CD4-positive, alpha-beta T cell treated with Interleukin-15 for 4 hours (primary cell): ENCODE measurements around the gene TAF15.

ENCODE experiments used
- DNase-seq: peaks from one replicate; pipeline ENCODE4 v3.0.0-alpha.2; 2020; ENCODE audit warnings: low spot score

The TAF15 gene

DNA sequence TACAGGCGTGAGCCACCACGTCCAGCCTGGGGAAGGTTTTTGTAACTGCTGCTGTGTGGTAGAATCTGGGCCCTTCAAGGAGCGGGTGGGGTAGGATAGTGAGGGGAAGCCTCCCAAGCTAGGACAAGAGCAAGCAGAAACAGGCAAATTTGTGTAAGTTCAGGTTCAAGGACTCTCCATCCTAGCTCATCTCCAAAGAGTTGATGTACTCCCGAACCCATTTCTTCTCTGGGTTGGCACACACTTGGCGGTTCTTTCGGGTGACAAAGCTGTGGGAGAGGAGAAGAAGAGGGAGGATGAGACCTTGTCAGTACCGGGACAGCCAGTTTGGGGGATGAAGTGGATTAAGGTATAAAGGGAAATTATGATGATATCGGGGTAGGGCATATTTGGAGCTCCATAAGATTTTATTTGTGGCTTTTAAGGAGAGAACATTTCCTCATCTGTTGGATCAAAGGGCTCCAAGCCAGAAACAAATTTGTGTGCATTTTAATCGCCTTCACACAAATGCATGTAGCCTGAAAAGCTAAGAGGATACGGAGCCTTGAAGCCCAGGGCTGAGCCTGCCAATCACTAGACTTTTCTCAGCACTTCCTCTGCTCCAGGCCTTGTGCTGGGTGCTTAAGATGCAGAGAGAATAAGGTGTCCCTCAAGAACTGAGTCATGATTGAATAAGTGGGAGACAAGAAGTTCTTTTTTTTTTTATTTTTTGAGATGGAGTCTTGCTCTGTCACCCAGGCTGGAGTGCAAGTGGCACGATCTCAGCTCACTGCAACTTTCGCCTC is 63.1 kb downstream of the TAF15 start:
- DNase-seq = no peak

DNA sequence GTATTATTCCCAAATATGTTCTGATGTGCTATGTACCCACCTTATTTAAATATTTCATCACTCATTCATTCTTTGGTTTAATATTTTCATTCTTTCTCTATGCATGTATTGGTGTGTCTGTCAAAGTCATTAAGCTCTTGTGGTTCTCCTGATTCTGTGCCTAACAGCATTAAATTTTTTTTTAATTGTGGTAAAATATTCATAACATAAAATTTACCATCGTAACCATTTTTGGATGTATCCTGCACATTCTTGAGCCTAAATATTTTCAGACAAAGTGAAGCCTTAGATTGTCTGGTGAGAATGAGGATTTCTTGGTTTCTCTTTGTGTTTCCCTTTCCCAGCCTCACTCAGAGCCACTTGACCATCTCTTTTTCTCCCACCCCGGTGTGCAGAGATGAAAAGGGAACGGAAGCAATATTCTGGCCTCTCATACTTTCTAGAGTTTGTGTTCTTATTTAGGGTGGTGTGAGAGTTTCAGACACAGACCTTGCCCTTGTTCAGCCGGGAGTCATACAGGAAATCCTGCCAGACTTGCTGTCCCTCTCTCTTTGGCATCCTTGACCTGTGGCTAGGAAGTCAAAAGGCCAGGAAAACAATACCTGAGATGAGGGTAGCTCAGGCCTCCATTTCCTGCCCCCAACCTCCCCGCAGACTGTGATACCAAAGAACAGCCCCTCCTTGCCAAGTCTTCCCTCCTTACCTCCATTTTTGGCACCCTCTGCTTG is 66.0 kb downstream of the TAF15 start:
- DNase-seq = no peak

DNA sequence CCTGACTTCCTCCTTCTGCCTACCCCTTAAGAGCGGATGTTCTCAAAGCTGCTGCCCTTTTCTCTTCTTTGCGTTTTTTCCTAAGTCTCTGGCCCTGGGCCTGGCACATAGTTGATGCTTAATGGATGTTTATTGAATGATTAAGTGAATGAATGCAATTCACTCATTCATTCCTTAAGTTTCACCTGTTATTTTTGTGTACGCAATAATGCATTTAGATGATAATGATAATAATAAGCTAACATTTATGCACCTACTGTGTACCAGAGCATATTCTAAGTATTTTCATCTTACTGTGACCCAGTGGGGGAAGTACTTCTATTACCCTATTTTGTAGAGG is 66.5 kb downstream of the TAF15 start:
- no peak for DNase-seq

DNA sequence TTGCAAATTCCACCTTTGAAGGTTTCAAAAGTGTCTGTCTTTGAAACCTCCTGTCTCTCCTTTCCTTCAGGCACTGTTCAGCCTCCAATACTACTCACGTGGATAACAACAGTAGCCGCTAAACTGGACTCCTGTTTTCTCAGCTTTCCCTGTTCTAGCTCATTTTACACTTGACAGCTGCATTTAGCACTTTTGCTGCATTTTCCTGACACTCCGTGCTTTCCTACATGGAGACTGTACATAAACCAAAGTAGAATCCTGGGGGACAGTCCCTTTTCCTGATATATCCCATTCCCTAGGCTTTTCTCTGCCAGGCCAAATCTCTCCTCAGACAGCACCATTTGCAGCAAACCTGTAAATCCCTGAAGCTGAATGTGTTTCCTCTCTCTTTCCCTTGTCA is 67.2 kb downstream of the TAF15 start:
- no peak for DNase-seq

DNA sequence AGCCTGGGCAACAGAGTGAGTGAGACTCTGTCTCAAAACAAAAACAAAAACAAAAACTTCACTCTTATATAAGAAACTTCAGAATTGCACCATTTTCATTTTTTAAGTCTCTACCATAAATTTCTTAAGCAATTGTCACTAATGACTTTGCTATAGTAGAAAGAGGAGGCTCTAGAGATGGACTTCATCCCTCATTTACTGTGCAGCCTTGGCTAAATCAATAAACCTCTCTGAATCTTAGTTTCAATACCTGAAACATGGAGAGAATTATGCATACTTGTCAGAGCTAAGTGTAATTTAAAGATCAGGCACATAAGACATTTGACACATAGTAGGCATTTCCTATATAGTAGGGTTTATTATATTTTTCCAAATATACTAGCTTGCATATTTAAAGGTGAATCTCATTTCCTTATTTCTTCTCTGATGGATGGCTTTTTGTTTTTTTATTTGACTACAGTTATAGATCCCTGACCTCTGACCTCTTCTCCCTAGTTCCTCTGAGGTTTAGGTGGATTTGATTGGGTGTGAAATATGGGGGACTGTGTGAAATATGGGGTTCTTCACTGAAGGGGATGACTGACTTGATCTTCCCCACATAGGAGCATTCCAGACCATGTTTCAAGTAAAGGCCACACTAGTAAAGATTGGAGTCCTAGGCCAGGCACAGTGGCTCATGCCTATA is 68.2 kb downstream of the TAF15 start:
- no peak for DNase-seq

DNA sequence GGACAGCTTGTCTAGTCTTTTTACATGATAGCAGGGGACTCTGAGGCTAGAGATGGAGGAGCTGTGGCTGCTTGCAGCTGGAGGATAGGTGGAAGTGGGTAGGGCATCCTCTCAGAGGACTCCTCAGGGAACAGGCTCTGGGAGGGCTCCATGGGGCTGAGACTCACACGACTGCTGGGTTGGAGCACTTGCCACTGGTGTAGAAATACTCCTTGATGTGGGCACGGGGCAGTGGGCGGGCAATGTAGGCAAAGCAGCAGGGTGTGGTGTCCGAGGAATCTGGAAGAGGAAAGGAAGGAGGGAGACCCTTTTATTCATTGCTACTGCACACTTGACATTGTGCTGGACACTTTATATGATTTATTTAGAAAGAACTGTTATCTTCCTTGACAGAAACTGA is 69.1 kb downstream of the TAF15 start:
- no peak for DNase-seq

DNA sequence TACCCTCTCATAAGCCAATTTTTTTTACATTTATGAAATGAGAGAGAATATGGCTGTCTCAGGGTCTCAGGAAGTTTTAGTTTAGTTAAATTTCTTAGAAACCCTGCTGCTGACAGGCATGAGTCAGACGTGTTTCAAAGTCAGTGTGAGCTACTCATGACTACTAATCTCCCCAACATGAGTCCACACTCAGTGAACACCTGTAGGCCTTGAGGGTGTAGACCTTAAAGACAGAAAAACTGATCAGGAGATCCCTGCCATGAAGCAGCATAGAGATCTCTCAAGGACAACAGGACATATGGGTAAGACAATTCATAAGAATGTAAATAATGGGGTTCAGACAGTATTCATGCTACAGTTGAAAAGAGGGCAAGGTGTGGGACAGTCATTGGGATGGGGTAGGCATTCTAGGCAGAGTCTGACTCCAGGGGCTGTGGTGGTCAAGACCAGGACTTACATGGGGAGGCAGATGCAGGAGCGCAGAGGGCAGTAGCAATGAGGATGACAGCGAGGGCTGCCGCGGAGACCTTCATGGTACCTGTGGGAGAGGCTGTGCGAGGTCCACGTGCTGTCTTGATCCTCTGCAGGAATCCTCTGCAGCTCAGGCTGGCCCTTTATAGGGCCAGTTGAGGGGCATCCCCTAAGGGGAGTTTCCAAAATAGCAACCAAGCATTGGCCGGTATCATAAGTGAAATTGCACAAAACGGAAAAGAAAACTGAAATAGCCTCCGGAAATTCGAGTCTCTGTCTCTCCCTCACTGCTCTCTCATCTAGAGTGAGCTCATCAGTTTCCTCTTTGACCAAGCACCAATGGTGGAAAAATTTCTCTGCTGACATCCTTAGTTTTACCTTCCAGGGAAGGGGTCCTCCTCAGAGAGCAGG is 70.7 kb downstream of the TAF15 start, which contains the start of gene CCL5:
Gene CCL5 (minus strand): TSS at position 588 of the 882 bp plus-strand sequence.
- peak; percentile 81 for DNase-seq

DNA sequence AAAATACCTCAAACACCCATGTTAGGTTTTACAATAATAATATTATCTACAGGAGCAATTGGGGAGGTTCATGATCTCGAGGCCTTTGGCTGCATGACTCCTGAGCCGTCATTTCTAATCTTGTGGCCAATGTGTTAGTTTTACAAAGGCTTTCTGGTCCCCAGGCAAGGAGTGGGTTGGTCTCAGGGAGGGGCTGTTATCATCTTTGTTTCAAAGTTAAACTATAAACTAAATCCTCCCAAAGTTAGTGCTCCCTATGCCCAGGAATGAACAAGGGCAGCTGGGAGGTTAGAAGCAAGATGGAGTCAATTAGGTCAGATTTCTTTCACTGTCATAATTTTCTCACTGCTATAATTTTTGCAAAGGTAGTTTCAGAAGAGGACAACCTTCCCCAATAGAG is 80.0 kb downstream of the TAF15 start:
- peak; percentile 54 for DNase-seq

DNA sequence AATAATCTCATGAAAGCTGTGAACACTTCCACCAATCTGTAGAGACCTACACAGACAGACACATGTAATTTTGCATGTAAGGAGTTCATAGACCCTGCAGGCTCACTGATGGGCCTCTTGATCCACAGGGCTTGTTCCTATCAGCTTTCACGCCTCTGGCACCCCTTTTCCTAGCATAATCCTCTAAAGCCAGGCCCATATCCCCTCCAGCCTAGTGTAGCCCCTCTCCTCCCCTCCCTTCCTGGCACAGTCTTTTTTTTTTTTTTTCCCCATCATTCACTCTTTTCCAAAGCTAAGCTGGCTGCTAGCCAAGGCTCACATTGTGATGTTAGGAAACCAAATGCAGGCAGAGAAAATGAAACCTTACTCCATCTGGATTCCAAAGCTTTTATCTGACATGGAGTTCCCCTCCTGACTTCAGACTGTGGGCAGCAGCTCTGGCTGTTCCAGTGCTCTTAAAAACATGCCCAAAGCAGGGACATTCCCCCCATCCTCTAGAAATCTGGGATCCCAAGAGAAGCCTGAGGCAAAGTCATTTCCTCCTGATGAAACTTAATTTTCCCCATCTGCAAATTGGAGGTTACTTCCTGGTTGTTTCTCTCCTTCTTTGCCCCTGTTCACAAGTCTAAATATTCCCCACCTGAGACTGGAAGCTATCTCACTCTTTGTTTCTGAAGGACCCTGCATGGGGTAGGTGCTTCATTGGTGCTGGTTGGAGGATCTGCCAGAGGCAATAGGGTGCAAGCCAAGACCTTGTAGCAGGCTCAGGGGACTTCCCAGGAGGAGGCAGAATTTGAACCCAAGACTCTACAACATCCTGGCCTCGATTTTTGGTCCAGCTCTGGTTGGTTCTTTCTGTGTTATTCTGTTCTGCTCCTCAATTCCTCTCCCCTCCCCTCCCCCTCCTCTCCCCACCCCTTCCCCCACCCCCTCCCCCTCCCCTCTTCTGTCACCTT is 80.8 kb downstream of the TAF15 start:
- DNase-seq = no peak

DNA sequence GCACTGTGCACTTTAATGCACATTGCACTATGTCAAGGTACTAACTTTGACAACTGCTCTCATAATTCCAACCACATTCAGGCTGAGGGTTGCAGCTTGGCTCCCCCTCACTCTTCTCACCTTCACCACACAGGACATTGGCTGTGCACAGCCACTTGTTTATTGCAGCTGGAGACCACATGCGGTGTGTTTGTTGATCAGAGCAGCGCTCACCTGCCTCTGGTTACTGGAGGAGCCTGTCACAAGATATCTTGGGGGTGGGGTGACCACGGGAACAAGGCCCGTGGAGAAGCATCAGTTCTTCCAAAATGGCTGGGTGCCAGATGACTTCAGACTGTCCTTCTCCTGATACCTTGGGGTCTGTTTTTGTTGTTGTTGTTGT is 81.5 kb downstream of the TAF15 start:
- peak; percentile 69 for DNase-seq

DNA sequence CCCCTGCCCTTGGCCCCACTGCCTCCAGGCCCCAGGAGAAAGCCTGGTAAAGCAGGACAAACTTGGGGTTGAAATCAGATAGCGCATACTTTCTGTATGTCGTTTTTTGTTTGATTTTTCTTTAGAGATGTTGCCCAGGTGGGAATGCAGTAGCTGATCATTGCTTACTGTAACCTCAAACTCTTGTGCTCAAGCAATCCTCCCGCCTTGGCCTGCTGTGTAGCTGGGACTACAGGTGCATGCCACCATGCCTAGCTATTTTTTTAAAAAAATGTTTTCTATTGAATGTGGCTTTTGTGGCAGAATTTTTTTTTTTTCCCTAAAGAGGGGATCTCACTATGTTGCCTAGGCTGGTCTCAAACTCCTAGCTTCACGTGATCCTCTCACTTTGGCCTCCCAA is 82.0 kb downstream of the TAF15 start:
- DNase-seq = no peak

DNA sequence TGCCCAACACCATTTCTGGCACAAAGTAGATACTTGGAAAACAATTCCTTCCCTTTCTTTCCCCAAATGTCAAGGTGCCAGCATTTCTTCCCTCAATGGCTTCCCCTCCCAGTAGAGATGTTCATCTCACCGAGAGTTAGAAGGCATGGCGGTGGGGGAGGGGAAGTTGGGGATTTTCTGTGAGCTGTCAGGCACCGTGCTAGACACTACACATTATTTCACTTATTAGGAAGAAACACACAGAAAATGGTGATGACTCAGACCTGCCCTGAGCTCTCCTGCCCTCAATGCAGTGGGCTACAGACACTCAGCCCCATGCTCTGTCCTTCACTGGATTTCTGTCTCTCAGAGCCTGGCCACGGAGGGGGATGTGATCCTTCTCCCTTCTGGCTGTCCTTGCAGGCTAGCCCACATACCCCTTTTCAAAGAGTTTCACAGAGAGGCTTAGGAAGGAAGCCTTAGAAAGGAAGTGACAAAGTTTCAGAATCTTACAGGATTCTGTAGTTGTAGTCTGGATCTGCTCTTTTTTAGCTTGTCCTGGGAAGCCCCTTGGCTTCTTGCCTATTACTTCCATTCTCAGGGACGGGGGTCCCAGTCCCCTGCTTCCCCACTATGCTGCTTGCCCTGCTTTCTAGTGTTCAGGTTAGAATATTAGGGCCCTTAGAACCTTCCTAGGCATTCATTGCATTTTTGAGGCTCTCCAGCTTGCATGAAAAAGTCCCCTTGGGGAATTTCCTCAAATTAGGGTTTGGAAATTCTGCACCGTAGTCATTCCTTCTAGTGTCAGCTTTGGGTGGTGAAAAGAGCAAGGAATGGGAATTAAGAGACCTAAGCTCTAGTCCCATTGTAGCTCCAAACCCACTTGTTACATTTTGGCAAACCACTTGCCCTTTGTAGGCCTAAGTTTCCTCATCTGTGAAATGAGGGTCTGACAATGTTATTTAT is 83.1 kb downstream of the TAF15 start:
- DNase-seq = peak; percentile 75

DNA sequence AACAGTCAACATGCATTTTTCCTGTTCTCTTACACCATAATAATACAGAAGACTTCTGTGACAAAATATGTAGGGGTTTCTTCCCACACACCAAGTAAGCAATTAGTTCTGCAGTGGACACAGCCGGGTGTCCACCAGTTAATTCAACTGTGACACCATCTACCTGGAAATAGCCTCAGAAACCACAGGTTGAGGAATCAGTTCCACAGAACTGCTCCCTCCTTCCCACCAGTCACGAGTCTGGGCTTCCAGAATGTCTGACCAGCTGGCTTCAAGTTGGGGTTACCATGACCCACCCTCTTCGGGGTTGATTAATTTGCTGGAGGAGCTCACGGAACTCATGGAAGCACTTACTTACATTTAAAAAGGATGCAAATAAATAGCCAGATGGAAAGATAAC is 84.5 kb downstream of the TAF15 start:
- no peak for DNase-seq

DNA sequence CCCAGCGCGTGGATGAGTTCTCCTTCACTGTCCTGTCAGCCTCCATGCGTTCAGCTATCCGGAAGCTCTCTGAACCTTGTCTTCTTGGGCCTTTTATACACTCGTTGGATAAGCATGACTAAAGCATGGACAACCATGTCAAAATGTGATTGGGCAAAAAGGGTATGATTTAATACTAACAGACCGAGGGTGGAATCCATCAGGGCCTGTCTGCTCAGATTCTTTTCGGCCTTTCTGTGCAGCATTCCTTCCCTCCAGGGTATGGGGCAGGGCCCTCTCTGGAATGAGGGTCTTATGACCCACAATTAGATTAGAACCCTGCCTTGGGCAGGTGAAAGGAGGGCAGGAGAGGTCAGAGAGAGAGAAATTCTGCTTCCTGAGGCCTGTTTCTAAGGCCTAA is 84.9 kb downstream of the TAF15 start:
- no peak for DNase-seq

DNA sequence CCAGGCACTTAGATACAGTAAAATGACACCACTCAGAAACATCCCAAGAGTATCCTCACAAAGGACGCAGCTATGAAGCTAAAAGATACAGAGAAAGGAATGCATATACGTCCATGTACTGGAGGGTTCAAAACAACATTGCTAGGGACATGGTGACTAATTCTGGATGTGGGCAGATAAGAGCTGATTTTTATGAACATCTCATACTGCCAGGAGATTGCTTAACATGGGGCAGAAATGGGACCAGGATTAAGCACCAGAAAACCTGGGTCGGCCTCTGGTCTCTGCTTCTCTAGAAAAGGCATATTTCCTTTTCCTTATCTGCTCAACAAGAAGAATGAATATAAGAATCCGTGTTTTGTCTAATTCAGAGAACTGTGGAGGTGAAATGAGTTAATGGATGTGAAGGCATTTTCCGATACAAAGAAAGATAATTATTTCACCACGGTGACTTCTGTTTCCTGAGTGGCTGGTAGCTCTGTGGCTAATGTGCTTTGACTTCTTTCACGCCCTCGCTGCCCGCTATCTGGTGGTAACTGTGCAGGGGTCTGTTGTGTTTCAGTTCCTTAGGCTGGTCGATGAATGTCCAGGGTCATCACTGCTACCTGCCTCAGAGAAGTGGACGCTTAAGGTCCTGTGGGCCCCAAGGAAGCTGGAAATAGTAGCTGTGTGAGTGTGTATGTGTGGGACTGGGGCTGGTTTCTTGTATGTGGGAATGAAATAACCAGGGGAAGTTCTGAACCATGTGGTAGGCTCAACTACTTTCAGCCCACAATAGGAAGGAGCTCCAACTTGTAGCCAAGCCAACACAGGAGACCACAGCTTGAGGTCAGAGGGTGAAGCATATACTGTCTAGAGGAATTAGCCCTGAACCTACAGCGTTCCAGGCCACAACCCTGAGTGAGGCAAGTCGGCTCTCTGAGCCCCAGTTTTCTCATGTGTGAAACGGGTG is 86.6 kb downstream of the TAF15 start:
- DNase-seq = peak; percentile 65
